GM21528 (cell line): Measurements from ENCODE around the gene GPR35.

ENCODE experiments used
- ATAC-seq: cut with Tn5 transposase; IDR thresholded peaks from one replicate; pipeline ENCODE4 v1.9.1; 2021; ENCODE audit warnings: mild to moderate bottlenecking, moderate library complexity; ENCODE audit not compliant: unreplicated experiment, low FRiP score

Gene GPR35

DNA sequence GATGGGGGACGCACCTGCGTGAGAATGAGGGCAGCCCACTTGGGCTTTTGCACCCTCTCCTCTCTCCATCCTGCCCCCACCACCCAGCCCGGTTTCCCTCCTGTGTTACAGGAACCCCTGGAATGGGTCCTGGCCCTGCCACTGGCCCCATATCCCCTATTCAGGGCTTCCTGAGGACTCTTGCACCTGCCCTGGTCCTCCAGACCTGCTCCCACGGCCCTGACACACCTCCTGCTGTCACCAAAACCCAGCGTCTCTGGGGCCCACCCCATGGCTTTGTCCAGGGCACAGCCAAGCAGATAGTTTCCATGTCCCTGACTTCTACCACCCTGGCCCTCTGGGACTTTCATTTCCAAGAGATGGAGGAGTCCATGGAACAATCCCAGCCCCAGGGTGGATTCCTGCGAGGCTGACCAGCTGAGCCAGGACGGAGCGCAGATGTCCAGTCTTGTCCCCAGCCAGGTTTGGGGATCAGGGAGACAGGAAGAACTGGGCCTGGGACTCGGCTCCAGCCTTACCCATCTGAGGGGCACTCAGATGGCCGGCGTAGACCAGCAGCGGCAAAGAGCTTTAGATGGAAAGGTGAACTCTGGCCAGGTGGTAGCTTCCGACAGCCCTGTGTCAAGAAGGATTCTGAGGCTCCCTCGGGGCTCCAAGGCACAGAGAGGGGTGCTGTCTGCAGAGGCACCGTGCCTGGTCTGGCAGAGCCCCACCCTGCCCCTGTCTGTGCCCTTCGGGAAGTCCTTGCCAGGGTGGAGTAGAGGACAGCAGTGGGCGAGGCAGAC, 12.0 kb downstream of the GPR35 start:
- no peak for ATAC-seq

DNA sequence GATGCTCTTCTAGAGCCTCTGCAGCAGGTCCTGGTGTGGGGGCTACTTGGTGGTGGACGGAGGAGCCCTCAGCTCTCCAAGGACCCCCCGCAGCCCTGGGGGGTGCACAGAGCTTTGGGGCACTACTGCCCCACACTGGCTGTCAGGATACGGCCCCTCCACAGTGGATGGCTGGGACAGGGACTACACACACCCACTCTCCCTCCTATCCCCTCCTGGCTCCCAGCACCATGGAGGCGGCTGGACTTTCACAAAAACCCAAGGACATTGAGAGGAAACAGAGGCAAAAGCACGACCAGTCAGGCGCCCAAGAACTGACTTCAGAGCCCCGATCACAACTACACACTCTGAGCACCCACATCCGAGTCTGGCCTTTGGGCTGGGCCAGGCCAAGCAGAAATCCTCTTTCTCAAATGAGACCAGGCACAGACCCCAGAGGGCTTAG, 12.6 kb downstream of the GPR35 start:
- ATAC-seq: no peak

DNA sequence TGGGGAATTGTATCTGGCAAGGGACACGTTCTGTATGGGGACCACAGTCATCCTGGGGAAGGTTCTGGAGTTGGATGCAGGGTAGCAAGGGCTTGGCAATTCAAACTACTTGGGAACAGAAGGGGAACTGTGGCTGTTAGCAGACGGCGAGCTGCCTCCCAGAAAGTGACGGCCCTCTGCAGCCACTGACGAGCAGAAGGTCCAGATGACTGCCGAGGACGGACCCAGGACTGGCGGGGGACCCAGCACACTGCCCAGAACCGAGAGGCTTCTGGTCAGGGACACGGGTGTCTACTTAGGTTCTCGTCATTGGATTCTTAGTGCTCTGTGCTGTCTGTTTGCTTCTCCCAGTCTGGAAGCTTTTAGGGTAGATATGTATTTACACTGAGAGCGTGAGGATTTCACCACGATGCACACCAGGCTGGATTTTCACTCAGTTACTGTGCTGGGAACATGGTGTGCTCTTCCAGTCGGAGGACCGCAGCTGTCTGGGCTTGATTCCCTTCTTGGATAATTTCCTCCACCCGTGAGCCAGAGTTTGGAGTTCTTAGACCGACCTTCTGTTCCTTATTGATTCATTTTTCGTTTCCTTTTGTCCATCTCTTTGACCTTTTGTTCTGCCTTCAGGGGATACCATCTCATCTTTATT, 13.4 kb downstream of the GPR35 start:
- no peak for ATAC-seq

DNA sequence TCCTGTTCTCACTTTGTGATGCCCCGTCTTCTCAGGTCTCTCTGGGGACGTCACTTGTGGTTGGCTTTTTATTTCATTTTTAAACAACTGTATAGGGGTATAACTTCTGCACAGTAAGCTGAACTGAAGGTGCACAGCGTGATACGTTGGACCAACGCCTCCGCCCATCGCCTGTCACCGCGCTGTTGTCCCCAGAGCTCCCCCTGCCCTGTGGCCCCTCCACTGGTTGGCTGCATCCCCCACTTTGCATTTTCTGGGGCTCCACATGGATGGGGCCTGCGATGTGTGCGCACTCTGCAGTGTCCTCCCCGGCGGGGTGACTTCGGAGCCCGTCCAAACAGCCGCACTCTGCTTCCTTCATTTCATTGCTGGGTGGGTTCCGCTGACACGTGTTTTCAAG, 14.3 kb downstream of the GPR35 start:
- no peak for ATAC-seq

DNA sequence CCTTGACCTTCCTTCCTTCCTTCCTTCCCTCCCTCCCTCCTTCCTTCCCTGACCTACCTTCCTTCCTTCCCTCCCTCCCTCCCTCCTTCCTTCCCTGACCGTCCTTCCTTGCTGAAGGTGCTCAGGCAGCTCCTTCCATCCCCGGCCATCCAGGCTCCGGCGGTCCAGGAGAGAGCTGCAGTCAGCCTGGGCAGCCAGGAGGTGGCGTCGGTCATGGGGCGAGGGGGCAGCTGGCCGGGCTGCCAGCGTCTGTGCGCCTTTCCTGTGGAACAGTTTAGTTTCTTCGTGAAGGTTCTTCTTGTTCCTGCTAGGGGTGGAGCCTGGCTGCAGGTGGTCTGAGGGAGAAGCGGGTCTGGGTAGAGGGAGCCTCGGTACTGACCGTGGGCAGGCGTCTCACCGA, 15.7 kb downstream of the GPR35 start:
- no peak for ATAC-seq

DNA sequence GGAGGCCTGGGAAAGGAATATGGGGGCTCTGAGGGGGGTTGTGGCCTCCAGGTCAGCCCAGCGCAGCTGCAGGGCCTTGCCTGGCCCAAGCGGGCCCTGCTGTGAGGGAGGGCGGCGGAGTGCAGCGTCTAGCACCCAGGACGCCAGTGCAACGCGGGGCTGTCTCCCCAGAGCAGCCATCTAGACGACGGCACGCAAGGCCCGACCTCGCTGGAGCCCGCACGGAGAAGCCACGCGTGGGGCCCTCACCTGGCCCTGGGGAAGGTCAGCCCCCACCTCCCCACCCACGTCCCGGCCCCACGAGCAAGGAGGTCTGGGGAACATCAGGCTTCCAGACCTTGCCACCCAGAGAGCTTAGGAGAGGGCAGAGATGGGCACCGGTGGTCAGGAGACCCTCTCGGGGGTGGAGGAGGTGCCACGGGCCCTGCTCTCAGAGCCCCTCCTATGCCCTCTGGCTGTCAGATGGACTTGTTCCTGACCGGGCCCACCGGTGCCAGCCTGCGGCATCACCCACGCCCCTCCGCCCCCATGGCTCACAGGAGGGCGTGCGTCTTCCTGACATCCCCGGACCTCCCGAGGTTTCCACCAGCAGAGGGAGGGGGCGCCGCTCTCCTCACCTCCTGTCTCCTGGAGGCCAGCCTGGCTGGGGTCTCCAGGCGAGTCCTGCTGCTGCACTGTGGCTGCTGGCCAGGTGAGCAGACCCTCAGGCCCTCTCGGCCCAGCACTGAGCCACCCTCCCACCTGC, 17.0 kb downstream of the GPR35 start:
- ATAC-seq: no peak

DNA sequence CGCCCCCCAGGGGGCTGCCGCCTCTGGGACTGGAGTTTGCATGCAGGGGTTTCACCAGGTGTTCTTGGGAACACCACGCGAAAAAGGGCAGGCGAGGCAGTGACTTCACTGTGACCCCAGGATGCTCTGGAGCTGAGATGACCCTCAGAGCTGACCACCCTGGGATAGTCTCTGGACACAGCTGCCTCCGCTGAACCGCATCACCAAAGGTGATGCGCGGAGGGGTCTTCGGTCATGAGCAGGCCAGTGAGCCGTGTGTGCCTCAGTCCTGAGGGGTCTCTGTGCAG, 17.5 kb downstream of the GPR35 start:
- ATAC-seq: no peak

DNA sequence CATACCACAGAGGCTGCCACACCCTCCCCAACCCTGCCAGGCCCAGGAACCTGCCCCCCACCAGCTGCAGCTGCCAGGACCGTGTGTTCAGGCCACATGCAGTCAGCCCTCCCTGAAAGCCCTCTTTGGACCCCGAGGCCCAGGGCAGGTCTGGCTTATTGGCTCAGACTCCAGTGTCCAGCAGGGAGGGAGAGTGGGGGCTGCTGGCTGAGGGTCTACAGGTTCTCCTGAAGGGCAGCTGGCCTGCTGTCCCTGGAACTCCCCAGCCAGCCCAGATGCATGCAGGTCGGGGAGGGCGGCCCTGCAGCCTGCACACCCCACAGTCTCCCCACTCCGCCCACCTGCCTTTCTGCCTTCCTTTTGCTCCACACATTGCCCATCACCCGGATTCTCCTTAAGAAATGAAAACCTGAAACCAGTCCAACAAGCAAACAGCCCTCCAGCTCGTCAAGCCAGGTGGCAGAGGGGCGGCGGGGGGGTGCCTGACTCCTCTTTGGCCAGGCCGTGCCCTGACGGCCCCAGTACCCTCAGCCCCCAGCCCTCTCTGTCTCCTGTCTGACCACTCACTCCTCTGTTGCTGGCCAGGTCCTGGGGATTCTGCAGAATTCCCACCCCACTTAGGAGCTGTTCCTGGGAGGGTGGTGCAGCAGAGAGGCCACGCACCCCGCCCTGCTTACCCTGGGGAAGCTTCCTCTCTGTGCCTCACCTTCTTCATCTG, 18.0 kb downstream of the GPR35 start:
- ATAC-seq: no peak

DNA sequence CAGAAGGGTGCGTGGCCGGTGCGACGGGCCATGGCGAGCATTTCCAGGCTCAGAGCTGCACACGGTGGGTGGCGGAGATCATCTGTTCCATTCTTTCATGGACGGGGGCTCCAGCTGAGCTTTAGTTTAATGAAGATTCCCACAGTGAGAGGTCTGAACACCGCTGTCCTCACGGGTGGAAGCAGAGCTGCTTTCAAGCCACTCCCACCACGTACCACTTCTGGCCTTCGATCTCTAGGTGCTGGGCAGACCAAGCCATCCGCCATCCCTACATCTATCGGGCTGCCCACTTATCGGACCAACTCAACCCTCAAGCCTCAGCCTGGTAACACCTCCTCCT, 18.5 kb downstream of the GPR35 start:
- ATAC-seq: no peak

DNA sequence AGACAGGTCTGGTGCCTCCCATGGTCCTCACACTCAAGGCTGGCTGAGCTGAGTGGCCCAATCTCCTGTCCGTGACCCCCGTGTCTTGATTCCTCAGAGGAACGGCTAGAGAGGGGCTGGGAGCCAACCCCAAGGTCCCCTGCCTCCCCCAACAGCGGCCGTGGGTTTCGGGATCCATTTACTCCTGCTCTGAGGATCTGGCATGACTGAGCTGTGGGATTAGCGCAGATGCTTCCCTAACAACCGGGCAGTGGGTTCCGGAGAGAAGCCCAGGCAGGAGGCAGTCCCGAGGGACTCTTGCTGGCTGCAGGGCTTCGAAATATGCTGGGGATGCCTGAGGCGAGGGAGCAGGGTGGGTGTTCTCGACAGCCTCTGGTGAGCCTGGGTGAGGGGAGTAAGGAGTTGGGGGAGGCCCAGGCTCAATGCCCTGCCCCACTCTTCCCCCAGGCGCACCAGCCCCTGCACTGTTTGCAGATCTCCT, 18.9 kb downstream of the GPR35 start:
- no peak for ATAC-seq

DNA sequence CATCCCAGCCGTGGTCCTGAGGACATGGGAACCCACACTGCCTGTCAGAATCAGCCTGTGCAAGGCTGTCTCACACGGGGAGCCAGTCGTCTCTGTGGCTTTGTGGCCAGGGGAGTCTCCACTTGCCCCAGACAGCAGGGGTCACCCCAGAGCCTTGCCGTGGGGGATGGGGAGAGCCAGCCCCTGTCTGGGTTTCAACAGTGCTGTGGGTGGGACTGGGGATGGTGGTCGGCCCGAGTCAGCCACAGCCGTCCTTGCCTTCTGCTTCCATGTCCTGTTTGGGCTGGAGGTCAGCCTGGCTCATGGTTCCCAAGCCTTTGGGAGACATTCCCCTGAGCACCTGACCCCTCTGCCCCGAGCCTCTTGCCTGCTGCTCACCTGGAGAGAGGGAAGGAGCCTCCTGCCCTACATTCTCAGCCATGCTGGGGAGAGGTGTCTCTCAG, 19.6 kb downstream of the GPR35 start:
- no peak for ATAC-seq

DNA sequence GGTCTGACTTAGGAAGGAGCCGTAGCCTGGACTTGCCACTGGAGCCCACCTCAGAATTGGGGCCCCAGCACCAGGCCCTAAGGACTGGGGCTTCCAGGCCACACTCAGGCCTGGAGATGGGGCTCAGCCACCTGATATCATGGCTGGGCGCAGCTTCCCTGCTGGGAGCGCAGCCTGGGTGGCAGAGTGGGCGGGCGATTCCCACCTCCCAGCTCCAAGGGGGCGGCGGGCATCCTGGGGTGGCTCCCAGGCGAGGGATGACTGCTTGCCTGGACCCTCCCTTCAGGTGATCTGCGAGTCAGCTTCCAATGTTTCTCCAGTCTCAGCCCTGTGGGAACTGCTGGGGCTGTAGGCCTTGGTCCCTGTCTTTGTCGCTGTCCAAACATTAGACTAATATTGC, 20.1 kb downstream of the GPR35 start:
- ATAC-seq: no peak

DNA sequence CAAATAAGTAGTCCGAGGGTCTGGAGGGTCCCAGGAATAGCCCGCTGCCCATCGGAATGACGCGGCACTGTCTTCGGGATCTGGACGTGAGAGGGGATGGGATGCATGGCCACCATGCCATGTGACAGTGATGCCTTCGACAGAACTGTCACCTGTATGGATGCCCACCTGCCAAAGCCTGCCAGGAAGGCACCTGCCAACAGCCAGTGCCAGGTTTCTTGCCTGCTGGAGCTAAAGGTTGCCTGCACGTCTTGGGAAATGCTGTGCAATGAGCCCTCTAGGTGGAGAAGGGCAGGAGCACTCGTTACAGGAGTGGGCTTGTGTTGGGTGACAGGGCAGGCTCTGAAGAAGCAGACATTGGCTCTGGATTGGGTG, 20.5 kb downstream of the GPR35 start:
- no peak for ATAC-seq

DNA sequence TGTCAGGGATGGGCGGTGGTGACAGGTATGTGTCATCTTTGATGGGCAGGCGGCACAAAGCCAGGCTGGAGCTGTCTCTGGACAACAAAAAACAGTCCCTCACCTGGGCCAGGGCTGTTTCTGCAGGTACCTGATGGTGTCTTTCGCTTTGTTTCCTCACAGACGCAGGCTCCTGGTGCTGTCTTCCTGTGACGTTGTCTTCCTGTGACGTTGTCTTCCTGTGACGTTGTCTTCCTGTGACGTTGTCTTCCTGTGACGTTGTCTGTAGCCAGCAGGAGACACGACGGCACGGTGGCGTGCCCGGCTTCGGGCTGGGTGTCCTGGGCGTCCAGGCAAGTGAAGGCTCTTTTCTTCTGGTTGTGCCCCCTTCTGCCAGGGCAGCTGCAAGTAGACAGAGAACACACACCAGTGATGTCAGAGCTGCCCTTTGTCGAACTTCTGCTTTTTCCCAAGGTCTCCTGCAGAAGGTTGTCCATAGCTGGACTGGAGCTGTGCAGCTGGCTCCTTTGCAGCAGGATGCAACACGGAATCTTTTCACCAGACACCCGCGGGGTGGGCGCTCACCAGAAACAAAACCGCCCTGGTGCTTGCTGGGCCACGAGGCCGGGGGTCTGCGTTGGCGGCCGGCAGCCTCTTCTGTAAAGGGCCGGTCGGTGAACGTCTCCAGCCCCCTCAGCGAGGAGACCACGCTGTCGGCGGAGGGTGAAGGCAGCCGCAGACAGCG, 21.1 kb downstream of the GPR35 start:
- no peak for ATAC-seq

DNA sequence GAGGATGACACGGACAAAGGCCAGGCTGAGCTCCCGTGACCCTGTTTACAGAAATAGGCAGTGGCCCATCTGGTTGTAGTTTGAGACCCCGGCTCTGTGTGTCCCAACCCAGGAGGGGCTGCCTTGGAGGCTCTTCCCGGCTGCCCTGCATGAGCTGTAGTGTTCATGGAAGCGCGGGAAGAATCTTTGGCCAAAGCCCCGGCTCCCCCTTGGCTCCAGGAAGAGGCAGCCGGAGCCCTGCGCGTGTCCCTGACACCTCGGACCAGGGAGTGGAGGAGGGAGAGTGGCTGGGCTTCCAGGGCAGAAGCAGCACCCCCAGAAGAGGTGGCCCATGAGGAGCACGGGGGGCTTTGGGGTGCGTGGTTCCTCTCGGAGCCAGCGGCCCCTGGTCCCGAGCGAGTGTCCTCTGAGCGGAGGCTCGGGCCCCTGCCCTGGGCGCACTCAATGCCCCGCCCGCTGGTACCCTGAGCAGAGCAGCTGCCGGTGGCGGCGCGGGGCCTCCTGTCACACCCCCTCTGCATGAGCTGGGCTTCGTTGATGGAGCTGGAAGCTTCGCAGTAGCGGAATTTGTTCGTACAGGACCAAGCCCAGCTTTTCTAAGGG, 21.7 kb downstream of the GPR35 start:
- ATAC-seq: no peak

DNA sequence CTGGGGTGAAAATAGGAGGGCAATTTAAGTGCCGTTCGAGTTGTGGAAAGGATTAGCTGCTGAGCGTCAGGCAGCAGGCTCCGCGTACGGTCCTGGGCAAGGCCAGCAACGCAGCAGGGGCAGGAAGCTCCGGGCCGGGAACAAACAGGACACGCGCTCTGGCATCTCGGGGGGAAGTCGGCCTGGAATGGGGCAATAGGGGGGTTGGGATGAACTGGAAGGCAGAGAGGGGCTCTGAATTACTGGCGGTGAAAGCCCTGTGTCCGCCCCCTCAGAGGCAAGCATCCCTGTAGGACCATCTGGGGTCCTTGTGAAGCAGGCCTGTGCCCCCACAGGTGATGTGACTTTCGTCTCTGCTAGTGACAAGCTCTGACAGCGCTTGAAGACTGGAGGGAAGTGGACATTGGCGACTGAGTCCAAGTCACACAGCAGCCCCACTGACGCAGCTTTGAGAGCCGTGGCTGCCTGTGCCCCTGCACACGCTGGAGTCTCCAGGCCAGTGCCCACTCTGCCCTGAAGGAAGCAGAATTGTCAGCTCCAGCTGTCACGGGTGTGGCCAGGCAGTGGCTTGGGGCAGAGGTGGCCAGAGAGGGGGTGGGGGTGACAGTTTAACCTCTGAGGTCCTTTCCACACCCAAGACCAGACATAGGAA, 22.3 kb downstream of the GPR35 start:
- no peak for ATAC-seq

DNA sequence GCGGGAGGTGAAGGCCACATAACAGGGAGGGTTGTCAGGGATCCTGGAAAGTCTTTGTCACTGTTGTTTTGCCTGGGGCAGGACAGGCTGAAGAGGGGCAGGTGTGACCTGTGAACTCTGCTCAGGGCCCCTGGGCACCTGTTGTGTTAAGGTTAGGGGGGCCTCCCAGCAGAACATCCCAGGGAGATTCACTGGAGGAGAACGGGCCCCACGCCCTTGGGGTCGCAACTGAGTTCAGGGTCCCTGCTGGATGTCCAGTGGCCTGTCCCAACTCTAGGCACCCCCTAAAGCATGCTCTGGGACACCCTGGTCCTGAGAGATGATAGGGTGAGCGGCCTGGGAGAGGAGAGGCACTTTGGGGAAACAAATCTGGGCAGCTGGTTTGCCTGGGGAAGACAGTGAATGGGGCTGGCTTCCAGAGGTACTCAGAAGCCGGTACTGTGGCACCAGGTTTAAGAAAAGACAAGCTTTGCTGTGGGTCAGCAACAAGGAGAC, 22.9 kb downstream of the GPR35 start:
- no peak for ATAC-seq

DNA sequence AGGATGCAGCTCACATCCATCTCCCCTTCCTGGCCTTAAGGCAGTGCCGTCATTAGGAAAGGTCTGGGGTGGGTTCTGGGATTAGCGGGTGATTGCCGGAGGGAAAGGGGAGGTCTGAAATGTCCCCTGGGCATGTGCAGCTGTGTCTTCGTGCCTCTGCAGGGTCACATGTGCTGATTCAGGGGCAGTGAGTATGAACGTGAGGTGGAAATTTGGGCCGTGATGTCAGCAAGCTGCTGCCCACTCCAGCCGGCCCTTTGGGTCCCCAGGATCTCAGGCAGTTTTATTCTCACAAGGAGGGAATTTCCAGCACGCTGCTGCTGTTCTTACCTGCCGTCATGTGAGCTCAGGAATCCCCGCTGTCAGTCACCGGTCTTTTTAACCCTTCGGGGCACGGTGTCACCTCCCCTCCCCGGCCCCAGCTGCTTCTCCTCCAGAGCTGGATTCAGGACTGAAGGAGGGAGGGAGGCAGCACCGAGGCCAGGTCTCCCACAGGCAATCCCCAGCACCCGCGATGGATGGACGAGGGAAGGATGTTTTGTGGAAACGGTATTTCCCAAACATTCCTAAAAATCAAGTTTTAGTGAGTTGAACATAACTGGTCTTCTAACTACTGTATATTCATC, 23.5 kb downstream of the GPR35 start:
- ATAC-seq: no peak

DNA sequence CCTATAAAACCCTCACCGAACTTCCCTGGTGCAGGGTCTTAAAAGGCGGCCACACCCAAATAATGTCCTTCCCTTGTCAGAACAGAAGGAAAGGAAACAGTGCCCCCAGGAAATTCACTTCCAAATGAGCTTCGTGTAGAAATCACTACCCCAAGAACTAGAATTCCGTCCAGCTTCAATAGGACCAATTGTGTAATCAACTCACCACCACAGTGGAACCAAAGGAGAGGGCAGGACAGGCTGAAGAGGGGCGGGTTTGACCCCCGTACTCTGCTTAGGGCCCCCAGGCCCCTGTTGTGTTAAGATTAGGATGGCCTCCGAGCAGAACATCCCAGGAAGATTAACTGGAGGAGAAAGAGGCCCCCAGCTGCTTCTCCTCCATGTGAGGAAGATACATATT, 24.1 kb downstream of the GPR35 start:
- ATAC-seq: no peak
